Cardiac fibroblast (primary cell): ENCODE measurements around the gene DISP2.

Source experiments
- DNase-seq, 2 donors: peaks; one replicate each; pipeline versions ENCODE4 v3.0.0 to v3.0.0-alpha.2; 2010; ENCODE audit warnings: low read depth in 2 of 2
- H3K4me3 ChIP-seq, 2 donors: replicated peaks in 1 of 2; 1 replicate in 1 of 2; 2 replicates in 1 of 2; pipeline ENCODE4 v1.5.1; 2011; ENCODE audit warnings: low read depth in 2 of 2, low read length in 2 of 2, mild to moderate bottlenecking in 2 of 2, moderate library complexity in 1 of 2
- TF ChIP-seq, protein P1 (sequence below): IDR thresholded peaks from one replicate; pipeline ENCODE4 v1.5.1; 2011; ENCODE audit warnings: low read depth, mild to moderate bottlenecking, low read length, inconsistent platforms

DISP2 gene

DNA sequence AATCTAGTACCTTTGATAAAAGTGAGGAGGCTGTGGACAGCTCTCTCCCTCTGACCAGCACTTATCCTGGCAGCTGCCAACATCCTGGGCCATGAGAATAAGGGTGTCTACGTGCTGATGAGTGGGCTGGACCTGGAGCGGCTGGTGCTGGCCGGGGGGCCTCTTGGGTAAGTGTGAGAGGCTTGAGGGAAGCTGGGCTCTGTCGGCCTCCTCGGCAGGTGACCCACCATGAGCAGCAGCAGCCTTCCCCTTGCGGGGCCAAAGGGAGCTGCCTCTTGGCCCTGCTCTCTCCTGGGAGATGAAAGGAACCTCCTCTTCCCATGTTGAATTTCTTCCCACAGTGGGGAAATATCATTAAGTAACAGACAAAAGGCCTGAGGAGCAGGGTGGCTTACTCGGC, 56.8 kb downstream of the DISP2 start:
- no peak for DNase-seq
- H3K4me3 ChIP-seq = no peak overlapping the region
- TF ChIP-seq, protein P1, sequence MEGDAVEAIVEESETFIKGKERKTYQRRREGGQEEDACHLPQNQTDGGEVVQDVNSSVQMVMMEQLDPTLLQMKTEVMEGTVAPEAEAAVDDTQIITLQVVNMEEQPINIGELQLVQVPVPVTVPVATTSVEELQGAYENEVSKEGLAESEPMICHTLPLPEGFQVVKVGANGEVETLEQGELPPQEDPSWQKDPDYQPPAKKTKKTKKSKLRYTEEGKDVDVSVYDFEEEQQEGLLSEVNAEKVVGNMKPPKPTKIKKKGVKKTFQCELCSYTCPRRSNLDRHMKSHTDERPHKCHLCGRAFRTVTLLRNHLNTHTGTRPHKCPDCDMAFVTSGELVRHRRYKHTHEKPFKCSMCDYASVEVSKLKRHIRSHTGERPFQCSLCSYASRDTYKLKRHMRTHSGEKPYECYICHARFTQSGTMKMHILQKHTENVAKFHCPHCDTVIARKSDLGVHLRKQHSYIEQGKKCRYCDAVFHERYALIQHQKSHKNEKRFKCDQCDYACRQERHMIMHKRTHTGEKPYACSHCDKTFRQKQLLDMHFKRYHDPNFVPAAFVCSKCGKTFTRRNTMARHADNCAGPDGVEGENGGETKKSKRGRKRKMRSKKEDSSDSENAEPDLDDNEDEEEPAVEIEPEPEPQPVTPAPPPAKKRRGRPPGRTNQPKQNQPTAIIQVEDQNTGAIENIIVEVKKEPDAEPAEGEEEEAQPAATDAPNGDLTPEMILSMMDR = no peak

DNA sequence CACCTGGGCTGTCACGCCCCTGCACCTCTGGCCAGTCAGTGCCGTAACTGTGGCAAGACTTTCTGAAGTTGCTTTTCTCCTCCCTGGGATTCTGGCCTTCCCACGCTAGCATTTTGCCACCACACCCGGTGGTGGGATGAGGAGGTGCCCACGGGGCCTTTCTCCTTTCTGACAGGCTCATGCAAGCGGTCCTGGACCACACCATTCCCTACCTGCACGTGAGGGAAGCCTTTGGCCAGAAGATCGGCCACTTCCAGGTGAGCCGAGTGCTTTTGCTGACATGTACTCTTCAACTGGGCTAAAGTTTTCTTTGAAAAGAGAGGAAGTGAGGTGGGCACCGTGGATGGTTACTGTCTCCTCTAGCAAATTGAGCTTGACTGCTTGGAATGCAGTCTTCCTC, 57.2 kb downstream of the DISP2 start:
- no peak for DNase-seq
- TF ChIP-seq, protein P1 = no peak
- H3K4me3 ChIP-seq = no peak overlapping the region

DNA sequence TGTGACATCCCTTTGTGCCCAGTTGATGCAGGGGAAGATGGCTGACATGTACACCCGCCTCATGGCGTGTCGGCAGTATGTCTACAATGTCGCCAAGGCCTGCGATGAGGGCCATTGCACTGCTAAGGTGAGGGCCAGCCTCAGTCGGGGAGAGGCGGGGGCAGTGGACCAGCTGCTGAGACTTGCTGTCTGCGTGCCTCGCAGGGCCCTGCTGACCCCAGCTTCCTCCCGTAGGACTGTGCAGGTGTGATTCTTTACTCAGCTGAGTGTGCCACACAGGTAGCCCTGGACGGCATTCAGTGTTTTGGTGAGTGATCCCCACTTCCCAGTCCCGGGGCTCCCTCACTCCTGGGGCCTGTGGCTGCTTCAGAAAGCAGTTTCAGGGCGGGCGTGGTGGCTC, 58.0 kb downstream of the DISP2 start:
- H3K4me3 ChIP-seq = no peak overlapping the region
- TF ChIP-seq, protein P1 = no peak
- DNase-seq = no peak

DNA sequence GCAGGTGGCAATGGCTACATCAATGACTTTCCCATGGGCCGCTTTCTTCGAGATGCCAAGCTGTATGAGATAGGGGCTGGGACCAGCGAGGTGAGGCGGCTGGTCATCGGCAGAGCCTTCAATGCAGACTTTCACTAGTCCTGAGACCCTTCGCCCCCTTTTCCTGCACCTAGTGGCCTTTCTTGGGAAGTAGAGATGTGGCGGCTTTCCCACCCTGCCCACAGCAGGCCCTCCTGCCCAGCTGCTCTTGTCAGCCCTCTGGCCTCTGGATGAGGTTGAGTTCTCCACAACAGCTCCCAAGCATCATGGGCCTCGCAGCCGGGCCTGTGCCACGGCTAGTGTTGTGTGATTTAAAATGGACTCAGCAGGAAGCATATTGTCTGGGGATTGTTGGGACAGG, 60.1 kb downstream of the DISP2 start:
- no peak for DNase-seq
- TF ChIP-seq, protein P1 = no peak
- no peak overlapping the region for H3K4me3 ChIP-seq

DNA sequence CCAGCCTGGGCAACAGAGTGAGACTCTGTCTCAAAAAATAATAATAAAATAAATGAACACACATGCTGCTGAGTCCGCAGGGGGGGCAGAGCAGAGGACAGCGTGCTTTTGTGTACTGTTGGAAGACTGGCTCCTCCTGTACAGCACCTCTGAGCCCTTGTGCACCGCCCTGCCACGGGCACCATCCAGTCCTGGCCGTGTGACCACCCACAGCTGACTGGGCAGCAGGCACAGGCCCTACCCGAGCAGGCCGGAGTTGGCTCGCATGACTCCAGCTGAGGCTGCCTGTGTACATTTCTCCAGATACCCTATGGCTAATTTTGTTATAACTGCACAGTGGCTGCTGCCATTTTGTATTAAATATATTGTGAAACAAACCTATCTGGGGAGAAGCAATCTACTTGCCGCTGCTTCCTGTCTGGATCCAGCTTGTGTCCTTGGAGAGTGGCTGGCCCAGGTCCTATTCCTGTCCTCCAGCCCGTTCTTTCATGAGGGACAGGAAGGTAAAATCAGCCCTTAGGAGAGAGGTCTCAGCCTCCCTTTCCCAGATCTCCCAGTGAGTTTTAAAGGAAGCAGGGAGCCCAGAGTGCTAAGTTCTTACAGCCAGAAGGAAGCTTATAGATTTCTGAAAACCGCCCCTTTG, 62.2 kb downstream of the DISP2 start:
- TF ChIP-seq, protein P1 = no peak
- no peak overlapping the region for H3K4me3 ChIP-seq
- peak in 1 of 2 donors; percentile 21 for DNase-seq

DNA sequence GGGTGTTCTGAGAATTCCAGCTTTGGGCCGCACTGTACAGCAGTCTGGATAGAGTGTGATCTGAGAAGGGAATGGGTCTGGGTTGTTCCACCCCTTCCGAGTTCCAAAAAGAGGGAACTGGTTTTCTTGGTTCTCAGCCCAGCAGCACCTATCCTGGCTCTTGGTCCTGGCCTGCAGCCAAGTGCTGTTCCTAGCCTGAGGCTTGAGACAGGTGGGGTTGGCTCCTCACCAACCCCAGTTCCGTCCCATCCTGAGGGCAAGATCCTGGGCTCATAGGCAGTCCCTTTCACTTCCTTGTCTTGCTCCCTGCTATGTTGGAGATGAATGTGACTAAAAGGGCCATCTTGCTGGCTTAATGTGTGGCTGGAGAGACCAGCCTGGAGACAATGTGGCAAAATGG, 62.8 kb downstream of the DISP2 start:
- peak in 1 of 2 donors; percentile 4 for DNase-seq
- TF ChIP-seq, protein P1 = no peak
- no peak overlapping the region for H3K4me3 ChIP-seq
